NT2/D1 (cell line): ENCODE results near the gene ANKRD60.

ENCODE experiments used
- YY1 ChIP-seq: IDR thresholded peaks from 2 replicates; pipeline ENCODE4 v1.6.1; 2011; ENCODE audit not compliant: insufficient read length, insufficient read depth
- ZNF274 ChIP-seq: IDR thresholded peaks from 2 replicates; pipeline ENCODE4 v1.6.1; 2011; ENCODE audit warnings: mild to moderate bottlenecking, low read depth, low read length

DNA sequence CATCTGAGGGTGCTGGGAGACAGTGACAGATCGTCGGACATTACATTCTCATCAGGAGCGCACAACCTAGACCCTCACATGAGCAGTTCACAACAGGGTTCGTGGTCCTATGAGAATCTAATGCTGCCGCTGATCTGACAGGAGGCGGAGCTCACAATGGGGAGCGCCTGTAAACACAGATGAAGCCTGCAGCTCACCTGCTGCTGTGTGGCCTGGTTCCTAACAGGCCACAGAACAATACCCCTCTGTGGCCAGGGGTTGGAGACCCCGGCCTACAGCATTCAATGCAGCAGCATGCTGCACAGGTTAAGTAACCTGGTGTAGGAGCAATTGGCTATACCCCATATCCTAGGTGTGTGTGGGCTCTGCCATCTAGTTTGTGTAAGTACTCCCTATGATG is 19.5 kb downstream of the ANKRD60 start:
- TF ChIP-seq YY1 (no peak), ZNF274 (no peak)
